ENCODE data around the gene EHBP1. TPM values are rescaled to one million over a fixed set of nuclear protein-coding genes. Genes with fewer than 3 reads are reported as not detected.
"Not testable (repeated sequence)": the region's sequence is repeated elsewhere in the genome, so short reads cannot be mapped to it uniquely, and the experiment has no call there.

Gene EHBP1
- total and polyA plus RNA-seq, 2 donors (not counting 3 experiments of a cell fraction or from before 2014, with no cell fraction given) = 8.4 to 34.8 TPM

DNA sequence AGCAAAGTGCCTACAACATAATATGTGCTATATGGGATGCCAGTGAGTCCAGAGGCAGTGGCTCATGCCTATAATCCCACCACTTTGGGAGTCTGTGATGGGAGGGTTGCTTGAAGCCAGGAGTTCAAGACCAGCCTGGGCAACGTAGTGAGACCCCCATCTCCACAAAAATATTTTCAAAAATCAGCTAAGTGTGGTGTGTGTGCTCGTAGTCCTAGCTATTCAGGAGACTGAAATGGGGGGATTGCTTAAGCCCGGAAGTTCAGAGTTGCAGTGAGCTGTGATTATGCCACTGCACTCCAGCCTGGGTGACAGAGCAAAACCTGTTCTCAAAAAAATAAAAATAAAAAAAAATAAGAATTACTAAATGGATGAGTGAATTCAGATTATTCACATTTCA lies 368.5 kb downstream of the EHBP1 start:
- Histone ChIP-seq H3K79me2 (ENCODE audit: control insufficient read depth, insufficient read depth, low read length) (no peaks in the 10 kb centered on the region), H3K9ac (replicated peaks; ENCODE audit: extremely low read depth, insufficient read depth, low read length) (no peak overlapping the region), H3K27ac (ENCODE audit: insufficient read depth, low read depth, low read length) (no peak overlapping the region), H3K27me3 (ENCODE audit: control insufficient read depth in 2 of 2, insufficient read depth in 2 of 2, low read length in 2 of 2) (peaks cover 7 to 12% of the 10 kb centered on the region in 2 experiments), H3K4me1 (ENCODE audit: control insufficient read depth, extremely low read depth, insufficient read depth, low read length) (no peaks in the 10 kb centered on the region), H4K20me1 (replicated peaks; ENCODE audit: control insufficient read depth, extremely low read depth, insufficient read depth, low read length) (no peaks in the 10 kb centered on the region), H3K9me3 (replicated peaks; ENCODE audit: control insufficient read depth, insufficient read depth, low read length) (no peaks in the 10 kb centered on the region), H2AFZ (ENCODE audit: low read depth, low read length) (no peak overlapping the region), H3K4me2 (ENCODE audit: insufficient read depth, low read length) (no peak overlapping the region), H3K4me3 (replicated peaks in 1 of 3; ENCODE audit: insufficient read depth in 1 of 3, low read depth in 1 of 3, low read length in 3 of 3) (no peak overlapping the region), H3K9me1 (replicated peaks; ENCODE audit: control insufficient read depth, extremely low read depth, insufficient read depth, low read length) (no peaks in the 10 kb centered on the region), H3K36me3 (ENCODE audit: control insufficient read depth in 2 of 2, extremely low read depth in 1 of 2, insufficient read depth in 2 of 2, low read length in 2 of 2) (no peaks in the 10 kb centered on the region)
- intact Hi-C loops (cut with micrococcal nuclease) = no loop called here
- FAIRE-seq (no peak), DNase-seq (ENCODE audit: low read depth, low spot score) (no peak)
- dilution Hi-C loops (cut with MboI; ENCODE audit: extremely low pct_ligation_motif_present, low sequenced_read_pairs) = no loop called here
- POLR2A ChIA-PET = no interaction called here
- BruUV-seq (replicated peaks) = no TSS peak
- TF ChIP-seq POLR2AphosphoS5 (IDR thresholded peaks at IDR 0.05; ENCODE audit: insufficient read depth, low read depth, low read length) (no peak), GATA2 (IDR thresholded peaks at IDR 0.05; ENCODE audit: insufficient read depth, insufficient read length, low read depth, low read length) (no peak), MYC (IDR thresholded peaks at IDR 0.05; ENCODE audit: low read depth, low read length) (no peak), JUN (IDR thresholded peaks at IDR 0.05; ENCODE audit: borderline replicate concordance, insufficient read depth, insufficient read length, low read depth) (no peak), CTCF (IDR thresholded peaks at IDR 0.05; ENCODE audit: extremely low read depth in 1 of 2, insufficient read depth in 1 of 2, low read depth in 1 of 2, low read length in 2 of 2) (no peak), EZH2 (IDR thresholded peaks at IDR 0.05; ENCODE audit: borderline replicate concordance, low read depth, low read length, severe bottlenecking) (no peak), POLR2A (IDR thresholded peaks at IDR 0.05; ENCODE audit: low read depth, low read length) (no peak), FOS (IDR thresholded peaks at IDR 0.05; ENCODE audit: borderline replicate concordance, insufficient read depth, low read length) (no peak)
- TF ChIP-seq, protein P1, sequence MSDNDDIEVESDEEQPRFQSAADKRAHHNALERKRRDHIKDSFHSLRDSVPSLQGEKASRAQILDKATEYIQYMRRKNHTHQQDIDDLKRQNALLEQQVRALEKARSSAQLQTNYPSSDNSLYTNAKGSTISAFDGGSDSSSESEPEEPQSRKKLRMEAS (IDR thresholded peaks at IDR 0.05; ENCODE audit: insufficient read depth, insufficient read length) = no peak
- CTCF ChIA-PET = no interaction called here

- H3K9me3 ChIP-seq (replicated peaks; ENCODE audit: control insufficient read depth, insufficient read depth, low read length); CTCF ChIA-PET; DNase-seq (ENCODE audit: low read depth, low spot score); H3K4me3 ChIP-seq (replicated peaks in 1 of 3; ENCODE audit: insufficient read depth in 1 of 3, low read depth in 1 of 3, low read length in 3 of 3); dilution Hi-C loops (cut with MboI; ENCODE audit: extremely low pct_ligation_motif_present, low sequenced_read_pairs); intact Hi-C loops (cut with micrococcal nuclease); H3K4me1 ChIP-seq (ENCODE audit: control insufficient read depth, extremely low read depth, insufficient read depth, low read length); H3K27ac ChIP-seq (ENCODE audit: insufficient read depth, low read depth, low read length); H3K4me2 ChIP-seq (ENCODE audit: insufficient read depth, low read length); BruUV-seq (replicated peaks); H3K9ac ChIP-seq (replicated peaks; ENCODE audit: extremely low read depth, insufficient read depth, low read length); H3K9me1 ChIP-seq (replicated peaks; ENCODE audit: control insufficient read depth, extremely low read depth, insufficient read depth, low read length); H3K36me3 ChIP-seq (ENCODE audit: control insufficient read depth in 2 of 2, extremely low read depth in 1 of 2, insufficient read depth in 2 of 2, low read length in 2 of 2); H3K79me2 ChIP-seq (ENCODE audit: control insufficient read depth, insufficient read depth, low read length); POLR2A ChIA-PET; H2AFZ ChIP-seq (ENCODE audit: low read depth, low read length); H4K20me1 ChIP-seq (replicated peaks; ENCODE audit: control insufficient read depth, extremely low read depth, insufficient read depth, low read length); FAIRE-seq: not testable (repeated sequence)
- H3K27me3 ChIP-seq (ENCODE audit: control insufficient read depth in 2 of 2, insufficient read depth in 2 of 2, low read length in 2 of 2) = peaks cover 4 to 12% of the 10 kb centered on the region in 2 experiments
Measured at GRCh38 chr2:63074399-63074798, 368.9 kb downstream of the EHBP1 start.
